ENCODE data around the gene USP44.

DNA sequence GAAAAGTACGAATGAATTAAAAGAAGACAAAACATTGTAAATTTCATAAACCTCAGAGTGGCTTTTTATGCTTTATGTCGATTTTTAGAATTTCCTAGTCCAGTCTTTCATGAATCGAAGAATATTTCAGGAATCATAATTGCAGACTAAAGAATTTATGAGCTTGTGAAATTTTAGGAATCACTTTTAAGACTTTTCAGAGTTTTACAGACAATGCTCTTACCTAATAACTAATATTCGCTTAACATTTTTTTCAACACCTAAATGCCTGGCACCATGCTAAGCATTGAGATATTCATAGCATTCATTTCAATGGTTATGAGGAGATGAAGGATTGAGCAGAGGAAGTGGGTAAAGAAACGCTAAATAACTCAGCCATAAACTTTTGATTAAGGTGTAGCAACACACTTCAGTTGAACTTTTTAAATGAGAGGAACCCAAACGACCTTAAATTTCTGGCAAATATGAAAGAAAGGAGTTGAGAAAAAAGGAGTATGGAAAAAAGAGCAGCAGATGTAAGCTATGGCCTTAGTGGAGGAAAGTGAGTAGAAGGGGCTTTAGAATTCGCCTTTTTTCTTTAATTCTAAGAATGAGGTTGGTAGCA, 739 bp upstream of the USP44 start:
- TF ChIP-seq POLR2A (IDR thresholded peaks at IDR 0.05) (no peak), CTCF (IDR thresholded peaks at IDR 0.05) (no peak)
